ENCODE data around the gene CCND2. TPM values are rescaled to one million over a fixed set of nuclear protein-coding genes. Genes with fewer than 3 reads are reported as not detected.

The CCND2 gene
- total RNA-seq, 1 experiment from 2014 or later = 0.09 TPM

DNA sequence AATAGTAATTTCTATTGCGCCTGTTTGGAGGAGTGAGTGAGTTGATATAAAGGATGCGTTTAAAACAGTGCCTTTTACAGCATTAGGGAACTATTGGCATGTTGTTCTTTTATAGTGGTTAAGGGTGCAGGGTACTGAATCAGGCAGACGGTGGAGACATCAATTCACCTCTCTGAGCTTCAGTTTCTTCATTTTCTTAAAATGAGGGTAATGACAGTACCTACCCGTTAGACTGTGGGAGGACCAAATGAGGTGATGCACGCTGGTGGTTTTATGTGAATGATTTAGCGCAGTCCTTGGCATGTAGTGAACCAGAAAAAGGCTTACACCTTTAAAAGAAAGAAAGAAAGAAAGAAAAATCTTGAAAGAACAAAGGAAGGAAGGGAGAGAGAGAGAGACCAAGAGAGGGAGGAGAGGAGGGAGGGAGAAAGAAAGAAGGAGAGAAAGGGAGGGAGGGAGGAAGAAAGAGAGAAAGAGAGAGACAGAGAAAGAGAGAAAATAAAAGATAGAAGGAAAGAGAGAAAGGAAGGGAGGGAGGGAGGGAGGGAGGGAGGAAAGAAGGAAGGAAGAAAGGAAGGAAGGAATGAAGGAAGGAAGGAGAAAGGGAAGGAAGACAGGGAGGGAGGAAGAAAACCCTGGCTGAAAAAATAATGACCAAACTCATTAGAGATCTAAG lies 22.2 kb upstream of the CCND2 start:
- Histone ChIP-seq H3K4me3 (no peak overlapping the region), H3K9me3 (ENCODE audit: insufficient read depth, low read depth) (no peaks in the 10 kb centered on the region), H4K20me1 (ENCODE audit: insufficient read depth) (no peaks in the 10 kb centered on the region), H3K27ac (no peak overlapping the region), H3F3A (ENCODE audit: insufficient read depth, low read depth) (no peaks in the 10 kb centered on the region), H3K79me2 (ENCODE audit: low read depth) (no peaks in the 10 kb centered on the region), H3K27me3 (ENCODE audit: insufficient read depth, low read depth) (peaks cover 90% of the 10 kb centered on the region), H3K36me3 (ENCODE audit: low read depth) (no peaks in the 10 kb centered on the region), H3K4me1 (replicated peaks; ENCODE audit: insufficient read depth) (no peaks in the 10 kb centered on the region), H3K4me2 (no peak overlapping the region), H2AFZ (no peak overlapping the region), H3K9me2 (ENCODE audit: insufficient read depth) (no peaks in the 10 kb centered on the region)
- no TSS peak for BruUV-seq (replicated peaks)
- POLR2A ChIA-PET (ENCODE audit: unreplicated experiment) = no interaction called here
- no peak for TF ChIP-seq EZH2 (IDR thresholded peaks at IDR 0.05; ENCODE audit: low read depth)
- TF ChIP-seq, protein P1, sequence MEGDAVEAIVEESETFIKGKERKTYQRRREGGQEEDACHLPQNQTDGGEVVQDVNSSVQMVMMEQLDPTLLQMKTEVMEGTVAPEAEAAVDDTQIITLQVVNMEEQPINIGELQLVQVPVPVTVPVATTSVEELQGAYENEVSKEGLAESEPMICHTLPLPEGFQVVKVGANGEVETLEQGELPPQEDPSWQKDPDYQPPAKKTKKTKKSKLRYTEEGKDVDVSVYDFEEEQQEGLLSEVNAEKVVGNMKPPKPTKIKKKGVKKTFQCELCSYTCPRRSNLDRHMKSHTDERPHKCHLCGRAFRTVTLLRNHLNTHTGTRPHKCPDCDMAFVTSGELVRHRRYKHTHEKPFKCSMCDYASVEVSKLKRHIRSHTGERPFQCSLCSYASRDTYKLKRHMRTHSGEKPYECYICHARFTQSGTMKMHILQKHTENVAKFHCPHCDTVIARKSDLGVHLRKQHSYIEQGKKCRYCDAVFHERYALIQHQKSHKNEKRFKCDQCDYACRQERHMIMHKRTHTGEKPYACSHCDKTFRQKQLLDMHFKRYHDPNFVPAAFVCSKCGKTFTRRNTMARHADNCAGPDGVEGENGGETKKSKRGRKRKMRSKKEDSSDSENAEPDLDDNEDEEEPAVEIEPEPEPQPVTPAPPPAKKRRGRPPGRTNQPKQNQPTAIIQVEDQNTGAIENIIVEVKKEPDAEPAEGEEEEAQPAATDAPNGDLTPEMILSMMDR (conservative IDR thresholded peaks at IDR 0.05) = no peak
- intact Hi-C loops (cut with micrococcal nuclease; ENCODE audit: unreplicated experiment) = no loop called here
- CTCF ChIA-PET = no interaction called here
- DNase-seq = no peak

DNA sequence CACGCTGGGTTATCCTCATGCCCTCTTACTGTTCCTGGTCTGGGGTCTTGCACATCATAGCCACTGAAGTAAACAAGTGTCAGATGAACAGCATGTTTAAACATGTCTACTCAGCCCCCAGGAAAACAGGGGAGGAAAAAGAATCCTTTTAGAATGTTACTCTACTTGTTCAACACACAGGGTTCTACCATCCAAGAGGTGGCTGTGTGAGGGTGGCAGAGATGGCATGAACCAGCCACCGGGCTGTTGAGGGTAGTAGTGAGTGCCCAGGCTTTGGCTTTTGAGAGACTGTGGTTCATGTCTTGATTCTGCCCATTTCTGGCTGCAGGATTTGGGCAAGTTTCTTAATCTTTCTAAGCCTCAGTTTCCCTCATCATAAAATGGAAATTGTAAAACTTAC lies 21.6 kb upstream of the CCND2 start:
- Histone ChIP-seq H3K4me3 (no peak overlapping the region), H3K9me2 (ENCODE audit: insufficient read depth) (no peaks in the 10 kb centered on the region), H3F3A (ENCODE audit: insufficient read depth, low read depth) (no peaks in the 10 kb centered on the region), H3K9me3 (ENCODE audit: insufficient read depth, low read depth) (no peaks in the 10 kb centered on the region), H2AFZ (no peak overlapping the region), H3K4me2 (no peak overlapping the region), H3K27me3 (ENCODE audit: insufficient read depth, low read depth) (peaks cover 85% of the 10 kb centered on the region), H4K20me1 (ENCODE audit: insufficient read depth) (no peaks in the 10 kb centered on the region), H3K27ac (no peak overlapping the region), H3K79me2 (ENCODE audit: low read depth) (no peaks in the 10 kb centered on the region), H3K4me1 (replicated peaks; ENCODE audit: insufficient read depth) (no peaks in the 10 kb centered on the region), H3K36me3 (ENCODE audit: low read depth) (no peaks in the 10 kb centered on the region)
- POLR2A ChIA-PET (ENCODE audit: unreplicated experiment) = no interaction called here
- no peak for DNase-seq
- CTCF ChIA-PET = no interaction called here
- TF ChIP-seq EZH2 (IDR thresholded peaks at IDR 0.05; ENCODE audit: low read depth) = no peak
- TF ChIP-seq, protein P1 (conservative IDR thresholded peaks at IDR 0.05) = no peak
- BruUV-seq (replicated peaks) = no TSS peak
- intact Hi-C loops (cut with micrococcal nuclease; ENCODE audit: unreplicated experiment) = no loop called here

DNA sequence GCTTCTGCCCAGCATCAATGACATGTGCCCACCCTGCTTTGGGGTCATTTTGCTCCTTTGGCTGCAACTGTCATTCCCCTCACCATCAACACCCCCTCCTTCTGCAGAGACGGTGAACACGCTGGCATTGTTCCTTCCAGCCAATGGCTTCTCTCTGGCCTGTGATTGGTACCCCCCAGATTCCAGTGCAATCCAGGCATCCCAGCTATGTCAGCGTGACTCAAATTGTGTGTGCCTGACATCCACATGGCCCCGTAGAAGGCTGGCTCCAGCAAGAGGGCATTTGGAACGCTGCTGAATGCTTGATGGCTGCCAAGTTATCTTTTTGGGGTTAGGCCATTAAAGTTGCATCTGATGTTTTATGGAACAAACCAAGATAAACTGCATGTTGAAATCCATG lies 21.0 kb upstream of the CCND2 start:
- H3K27ac ChIP-seq = no peak overlapping the region
- TF ChIP-seq, protein P1 (conservative IDR thresholded peaks at IDR 0.05) = no peak
- TF ChIP-seq EZH2 (IDR thresholded peaks at IDR 0.05; ENCODE audit: low read depth) = no peak
- intact Hi-C loops (cut with micrococcal nuclease; ENCODE audit: unreplicated experiment) = no loop called here
- H3F3A ChIP-seq (ENCODE audit: insufficient read depth, low read depth) = no peaks in the 10 kb centered on the region
- no peaks in the 10 kb centered on the region for H3K9me3 ChIP-seq (ENCODE audit: insufficient read depth, low read depth)
- no peak overlapping the region for H3K4me3 ChIP-seq
- no peaks in the 10 kb centered on the region for H3K9me2 ChIP-seq (ENCODE audit: insufficient read depth)
- CTCF ChIA-PET = no interaction called here
- no peaks in the 10 kb centered on the region for H4K20me1 ChIP-seq (ENCODE audit: insufficient read depth)
- no peak overlapping the region for H3K4me2 ChIP-seq
- DNase-seq = no peak
- peaks cover 79% of the 10 kb centered on the region for H3K27me3 ChIP-seq (ENCODE audit: insufficient read depth, low read depth)
- POLR2A ChIA-PET (ENCODE audit: unreplicated experiment) = no interaction called here
- H3K36me3 ChIP-seq (ENCODE audit: low read depth) = no peaks in the 10 kb centered on the region
- no peak overlapping the region for H2AFZ ChIP-seq
- no TSS peak for BruUV-seq (replicated peaks)
- H3K79me2 ChIP-seq (ENCODE audit: low read depth) = no peaks in the 10 kb centered on the region
- no peaks in the 10 kb centered on the region for H3K4me1 ChIP-seq (replicated peaks; ENCODE audit: insufficient read depth)
